H1 (cell line): ENCODE measurements around the gene P3R3URF.

Experiments used
- EZH2 ChIP-seq: fragments of 200-600 bp; sonication (generic); IDR thresholded peaks from 2 replicates; pipeline ENCODE4 v1.7.1; 2012; ENCODE audit warnings: low read depth, mild to moderate bottlenecking, moderate library complexity, low read length, inconsistent platforms; ENCODE audit not compliant: severe bottlenecking
- HDAC6 ChIP-seq: IDR thresholded peaks from one replicate; pipeline ENCODE4 v1.7.1; 2012; ENCODE audit warnings: low read depth, mild to moderate bottlenecking, inconsistent platforms, low read length, moderate library complexity
- JUND ChIP-seq: IDR thresholded peaks from 2 replicates; pipeline ENCODE4 v1.6.1; 2011; ENCODE audit warnings: mild to moderate bottlenecking, improper control_type of control experiment, low read length
- MAFK ChIP-seq: IDR thresholded peaks from 2 replicates; pipeline ENCODE4 v1.6.1; 2012; ENCODE audit warnings: low read depth, mild to moderate bottlenecking, improper control_type of control experiment, low read length
- PHF8 ChIP-seq: fragments of 200-600 bp; sonication (generic); conservative IDR thresholded peaks from 2 replicates; pipeline ENCODE4 v1.7.1; 2012; ENCODE audit warnings: low read depth, mild to moderate bottlenecking, inconsistent platforms, low read length, moderate library complexity
- POLR2A ChIP-seq, 2 experiments: IDR thresholded peaks; 1 replicate in 1 of 2; 2 replicates in 1 of 2; pipeline ENCODE4 v1.6.1; 2011; ENCODE audit warnings: low read depth in 2 of 2, low read length in 2 of 2, mild to moderate bottlenecking in 2 of 2; ENCODE audit errors: control extremely low read depth in 1 of 2
- POLR2AphosphoS5 ChIP-seq: IDR thresholded peaks from 2 replicates; pipeline ENCODE4 v1.6.1; 2011; ENCODE audit warnings: low read depth, low read length
- RBBP5 ChIP-seq: IDR thresholded peaks from 2 replicates; pipeline ENCODE4 v1.7.1; 2012; ENCODE audit warnings: low read depth, mild to moderate bottlenecking, inconsistent platforms, low read length, moderate library complexity, borderline replicate concordance
- RNF2 ChIP-seq: fragments of 200-900, 300-1000 bp; sonication (generic); IDR thresholded peaks from 2 replicates; pipeline ENCODE4 v1.7.1; 2016; ENCODE audit warnings: borderline replicate concordance, low read depth, mild to moderate bottlenecking, antibody characterized with exemption, low read length; ENCODE audit not compliant: poor library complexity, severe bottlenecking; ENCODE audit errors: missing control alignments
- SIN3A ChIP-seq, 2 experiments: IDR thresholded peaks in 1 of 2; conservative IDR thresholded peaks in 1 of 2; 2 replicates each; pipeline ENCODE4 v1.6.1; 2011 to 2012; ENCODE audit warnings: low read length in 2 of 2, improper control_type of control experiment in 1 of 2, low read depth in 1 of 2, mild to moderate bottlenecking in 1 of 2
- SRF ChIP-seq: IDR thresholded peaks from 2 replicates; pipeline ENCODE4 v1.6.1; 2011; ENCODE audit warnings: mild to moderate bottlenecking, low read depth, low read length, moderate library complexity
- TF ChIP-seq, protein P1 (sequence below), 3 experiments: IDR thresholded peaks; 1 replicate in 2 of 3; 2 replicates in 1 of 3; pipeline versions ENCODE4 v1.5.1 to v1.6.1; 2011; ENCODE audit warnings: low read length in 3 of 3, mild to moderate bottlenecking in 3 of 3, inconsistent platforms in 2 of 3, low read depth in 1 of 3, moderate library complexity in 1 of 3; ENCODE audit not compliant: insufficient read depth in 1 of 3; ENCODE audit errors: control extremely low read depth in 1 of 3
- TF ChIP-seq, protein P2 (sequence below): IDR thresholded peaks from 2 replicates; pipeline ENCODE4 v1.6.1; 2012; ENCODE audit warnings: inconsistent platforms
- TF ChIP-seq, protein P3 (sequence below): IDR thresholded peaks from 2 replicates; pipeline ENCODE4 v1.6.1; 2011; ENCODE audit warnings: low read length, improper control_type of control experiment

DNA sequence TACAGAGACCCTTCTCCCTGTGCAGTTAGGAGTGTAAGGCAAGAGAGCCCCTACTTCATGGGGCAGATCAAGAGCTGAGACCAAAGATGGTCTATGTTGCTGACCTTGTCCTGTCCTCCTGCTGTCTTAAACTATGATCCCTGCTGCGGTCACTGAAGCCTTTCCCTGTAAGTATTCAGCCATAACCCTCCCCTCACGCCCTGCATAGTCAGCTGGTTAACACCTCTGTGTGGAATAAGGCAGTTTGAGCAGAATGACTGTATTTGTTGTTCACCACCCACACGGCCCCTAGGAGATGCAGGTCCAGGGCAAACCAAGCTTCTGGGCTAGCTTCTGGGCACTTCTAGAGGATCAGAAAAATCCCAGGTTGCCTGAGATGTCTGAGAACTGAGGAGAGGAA is 1.0 kb downstream of the P3R3URF start:
- TF ChIP-seq RNF2 (no peak), POLR2A (IDR thresholded peaks at IDR 0.05; ENCODE audit: control extremely low read depth in 1 of 2, low read depth in 2 of 2, low read length in 2 of 2) (no peak), HDAC6 (no peak), PHF8 (no peak), RBBP5 (no peak), EZH2 (no peak), SIN3A (conservative IDR thresholded peaks at IDR 0.05 in 1 of 2, IDR thresholded peaks at IDR 0.05 in 1 of 2; ENCODE audit: low read depth in 1 of 2, low read length in 2 of 2) (no peak), SRF (no peak), MAFK (no peak), POLR2AphosphoS5 (no peak), JUND (no peak)
- TF ChIP-seq, protein P1, sequence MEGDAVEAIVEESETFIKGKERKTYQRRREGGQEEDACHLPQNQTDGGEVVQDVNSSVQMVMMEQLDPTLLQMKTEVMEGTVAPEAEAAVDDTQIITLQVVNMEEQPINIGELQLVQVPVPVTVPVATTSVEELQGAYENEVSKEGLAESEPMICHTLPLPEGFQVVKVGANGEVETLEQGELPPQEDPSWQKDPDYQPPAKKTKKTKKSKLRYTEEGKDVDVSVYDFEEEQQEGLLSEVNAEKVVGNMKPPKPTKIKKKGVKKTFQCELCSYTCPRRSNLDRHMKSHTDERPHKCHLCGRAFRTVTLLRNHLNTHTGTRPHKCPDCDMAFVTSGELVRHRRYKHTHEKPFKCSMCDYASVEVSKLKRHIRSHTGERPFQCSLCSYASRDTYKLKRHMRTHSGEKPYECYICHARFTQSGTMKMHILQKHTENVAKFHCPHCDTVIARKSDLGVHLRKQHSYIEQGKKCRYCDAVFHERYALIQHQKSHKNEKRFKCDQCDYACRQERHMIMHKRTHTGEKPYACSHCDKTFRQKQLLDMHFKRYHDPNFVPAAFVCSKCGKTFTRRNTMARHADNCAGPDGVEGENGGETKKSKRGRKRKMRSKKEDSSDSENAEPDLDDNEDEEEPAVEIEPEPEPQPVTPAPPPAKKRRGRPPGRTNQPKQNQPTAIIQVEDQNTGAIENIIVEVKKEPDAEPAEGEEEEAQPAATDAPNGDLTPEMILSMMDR (IDR thresholded peaks at IDR 0.05; ENCODE audit: control extremely low read depth in 1 of 3, insufficient read depth in 1 of 3, low read depth in 1 of 3, low read length in 3 of 3), result no peak
- TF ChIP-seq, protein P2, sequence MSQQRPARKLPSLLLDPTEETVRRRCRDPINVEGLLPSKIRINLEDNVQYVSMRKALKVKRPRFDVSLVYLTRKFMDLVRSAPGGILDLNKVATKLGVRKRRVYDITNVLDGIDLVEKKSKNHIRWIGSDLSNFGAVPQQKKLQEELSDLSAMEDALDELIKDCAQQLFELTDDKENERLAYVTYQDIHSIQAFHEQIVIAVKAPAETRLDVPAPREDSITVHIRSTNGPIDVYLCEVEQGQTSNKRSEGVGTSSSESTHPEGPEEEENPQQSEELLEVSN, result no peak
- TF ChIP-seq, protein P3, sequence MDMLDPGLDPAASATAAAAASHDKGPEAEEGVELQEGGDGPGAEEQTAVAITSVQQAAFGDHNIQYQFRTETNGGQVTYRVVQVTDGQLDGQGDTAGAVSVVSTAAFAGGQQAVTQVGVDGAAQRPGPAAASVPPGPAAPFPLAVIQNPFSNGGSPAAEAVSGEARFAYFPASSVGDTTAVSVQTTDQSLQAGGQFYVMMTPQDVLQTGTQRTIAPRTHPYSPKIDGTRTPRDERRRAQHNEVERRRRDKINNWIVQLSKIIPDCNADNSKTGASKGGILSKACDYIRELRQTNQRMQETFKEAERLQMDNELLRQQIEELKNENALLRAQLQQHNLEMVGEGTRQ, result no peak
